ENCODE measurements around the gene SULT1A4.
"Not testable (repeated sequence)": the region's sequence is repeated elsewhere in the genome, so short reads cannot be mapped to it uniquely, and the experiment has no call there.

Gene SULT1A4

GRCh38 chr16:29482276-29482675 lies 22.6 kb downstream of the SULT1A4 start:
- not testable (repeated sequence) for H3K36me3 ChIP-seq; H4K20me1 ChIP-seq; H3K9ac ChIP-seq; H3K9me3 ChIP-seq (replicated peaks in 1 of 11); H3K4me1 ChIP-seq; H3K27me3 ChIP-seq; H3K4me3 ChIP-seq
- Histone ChIP-seq H3K4me2 (peak overlapping the region in 7 of 11 experiments; percentile 50 to 76 (median 64); a peak in 12 of 22 replicates), H3K27ac (peak overlapping the region in 1 of 11 experiments; percentile 64; a peak in 1 of 22 replicates)

- H4K20me1 ChIP-seq; H3K9me3 ChIP-seq (replicated peaks in 1 of 11); H3K36me3 ChIP-seq; H3K4me3 ChIP-seq; H3K27ac ChIP-seq; H3K9ac ChIP-seq; H3K4me2 ChIP-seq; H3K4me1 ChIP-seq; H3K27me3 ChIP-seq: not testable (repeated sequence)
These were observed 46.6 kb downstream of the SULT1A4 start, which contains the start of gene NPIPB12 for GRCh38 chr16:29506308-29506707. NPIPB12 (minus strand) TSS chr16:29506408.
